Panc1 (cell line): ENCODE data around the gene HMGN5.

Experiments
- POLR2AphosphoS5 ChIP-seq: IDR thresholded peaks from 2 replicates; pipeline ENCODE4 v1.6.1; 2012; ENCODE audit warnings: mild to moderate bottlenecking, low read depth, low read length, moderate library complexity
- SIN3A ChIP-seq: IDR thresholded peaks from 2 replicates; pipeline ENCODE4 v1.6.1; 2012; ENCODE audit warnings: low read depth, mild to moderate bottlenecking, low read length, moderate library complexity, borderline replicate concordance; ENCODE audit not compliant: insufficient read depth
- TCF7L2 ChIP-seq: IDR thresholded peaks from 2 replicates; pipeline ENCODE4 v1.6.1; 2011; ENCODE audit warnings: mild to moderate bottlenecking, low read depth, low read length, inconsistent platforms
- TF ChIP-seq, protein P1 (sequence below): fragments of 450-650 bp; IDR thresholded peaks from 2 replicates; pipeline ENCODE4 v1.5.1; 2017; ENCODE audit warnings: mild to moderate bottlenecking
- TF ChIP-seq, protein P2 (sequence below), 2 experiments: IDR thresholded peaks; 2 replicates each; pipeline ENCODE4 v1.6.1; 2011 to 2012; ENCODE audit warnings: low read depth in 2 of 2, control low read depth in 1 of 2, low read length in 1 of 2, mild to moderate bottlenecking in 1 of 2, moderate library complexity in 1 of 2; ENCODE audit not compliant: insufficient read depth in 1 of 2

GRCh38 chrX:81114757-81115156, 87.0 kb downstream of the HMGN5 start:
- TF ChIP-seq, protein P1, sequence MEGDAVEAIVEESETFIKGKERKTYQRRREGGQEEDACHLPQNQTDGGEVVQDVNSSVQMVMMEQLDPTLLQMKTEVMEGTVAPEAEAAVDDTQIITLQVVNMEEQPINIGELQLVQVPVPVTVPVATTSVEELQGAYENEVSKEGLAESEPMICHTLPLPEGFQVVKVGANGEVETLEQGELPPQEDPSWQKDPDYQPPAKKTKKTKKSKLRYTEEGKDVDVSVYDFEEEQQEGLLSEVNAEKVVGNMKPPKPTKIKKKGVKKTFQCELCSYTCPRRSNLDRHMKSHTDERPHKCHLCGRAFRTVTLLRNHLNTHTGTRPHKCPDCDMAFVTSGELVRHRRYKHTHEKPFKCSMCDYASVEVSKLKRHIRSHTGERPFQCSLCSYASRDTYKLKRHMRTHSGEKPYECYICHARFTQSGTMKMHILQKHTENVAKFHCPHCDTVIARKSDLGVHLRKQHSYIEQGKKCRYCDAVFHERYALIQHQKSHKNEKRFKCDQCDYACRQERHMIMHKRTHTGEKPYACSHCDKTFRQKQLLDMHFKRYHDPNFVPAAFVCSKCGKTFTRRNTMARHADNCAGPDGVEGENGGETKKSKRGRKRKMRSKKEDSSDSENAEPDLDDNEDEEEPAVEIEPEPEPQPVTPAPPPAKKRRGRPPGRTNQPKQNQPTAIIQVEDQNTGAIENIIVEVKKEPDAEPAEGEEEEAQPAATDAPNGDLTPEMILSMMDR, result no peak
- TF ChIP-seq SIN3A (no peak), POLR2AphosphoS5 (no peak), TCF7L2 (no peak)
- TF ChIP-seq, protein P2, sequence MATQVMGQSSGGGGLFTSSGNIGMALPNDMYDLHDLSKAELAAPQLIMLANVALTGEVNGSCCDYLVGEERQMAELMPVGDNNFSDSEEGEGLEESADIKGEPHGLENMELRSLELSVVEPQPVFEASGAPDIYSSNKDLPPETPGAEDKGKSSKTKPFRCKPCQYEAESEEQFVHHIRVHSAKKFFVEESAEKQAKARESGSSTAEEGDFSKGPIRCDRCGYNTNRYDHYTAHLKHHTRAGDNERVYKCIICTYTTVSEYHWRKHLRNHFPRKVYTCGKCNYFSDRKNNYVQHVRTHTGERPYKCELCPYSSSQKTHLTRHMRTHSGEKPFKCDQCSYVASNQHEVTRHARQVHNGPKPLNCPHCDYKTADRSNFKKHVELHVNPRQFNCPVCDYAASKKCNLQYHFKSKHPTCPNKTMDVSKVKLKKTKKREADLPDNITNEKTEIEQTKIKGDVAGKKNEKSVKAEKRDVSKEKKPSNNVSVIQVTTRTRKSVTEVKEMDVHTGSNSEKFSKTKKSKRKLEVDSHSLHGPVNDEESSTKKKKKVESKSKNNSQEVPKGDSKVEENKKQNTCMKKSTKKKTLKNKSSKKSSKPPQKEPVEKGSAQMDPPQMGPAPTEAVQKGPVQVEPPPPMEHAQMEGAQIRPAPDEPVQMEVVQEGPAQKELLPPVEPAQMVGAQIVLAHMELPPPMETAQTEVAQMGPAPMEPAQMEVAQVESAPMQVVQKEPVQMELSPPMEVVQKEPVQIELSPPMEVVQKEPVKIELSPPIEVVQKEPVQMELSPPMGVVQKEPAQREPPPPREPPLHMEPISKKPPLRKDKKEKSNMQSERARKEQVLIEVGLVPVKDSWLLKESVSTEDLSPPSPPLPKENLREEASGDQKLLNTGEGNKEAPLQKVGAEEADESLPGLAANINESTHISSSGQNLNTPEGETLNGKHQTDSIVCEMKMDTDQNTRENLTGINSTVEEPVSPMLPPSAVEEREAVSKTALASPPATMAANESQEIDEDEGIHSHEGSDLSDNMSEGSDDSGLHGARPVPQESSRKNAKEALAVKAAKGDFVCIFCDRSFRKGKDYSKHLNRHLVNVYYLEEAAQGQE (IDR thresholded peaks at IDR 0.05; ENCODE audit: insufficient read depth in 1 of 2, low read depth in 2 of 2, low read length in 1 of 2), result no peak
